GM18868 (cell line): Measurements from ENCODE around the gene TWIST2.

Experiments used
- ATAC-seq: cut with Tn5 transposase; IDR thresholded peaks from one replicate; pipeline ENCODE4 v1.9.1; 2021; ENCODE audit warnings: mild to moderate bottlenecking, moderate library complexity; ENCODE audit not compliant: unreplicated experiment

Gene TWIST2

GRCh38 chr2:238902285-238902684, 54.4 kb downstream of the TWIST2 start:
- no peak for ATAC-seq

- no peak for ATAC-seq
Observed at GRCh38 chr2:238903141-238903540, 55.3 kb downstream of the TWIST2 start.

- no peak for ATAC-seq
Observed at GRCh38 chr2:238904177-238904576, 56.3 kb downstream of the TWIST2 start.

- no peak for ATAC-seq
Observed at GRCh38 chr2:238904716-238905115, 56.8 kb downstream of the TWIST2 start.

DNA sequence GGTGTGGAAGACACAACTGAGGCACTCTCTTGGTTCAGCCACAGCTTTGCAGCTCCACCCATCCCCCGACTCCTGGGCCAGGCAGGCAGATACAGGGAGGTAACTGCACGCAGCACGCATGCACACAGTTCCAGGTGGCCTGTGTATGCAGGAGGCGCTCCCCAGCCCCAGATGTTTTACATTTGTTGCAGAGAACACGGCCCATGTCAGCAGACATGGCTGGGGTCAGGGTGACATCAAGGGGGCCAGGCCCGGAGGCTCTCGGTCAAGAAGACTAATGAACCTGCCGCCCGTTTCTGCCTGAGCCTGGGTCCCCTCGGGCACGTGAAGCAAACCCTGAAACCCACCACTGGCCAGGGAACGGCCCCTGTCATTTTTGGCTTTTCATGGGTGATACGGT, 57.3 kb downstream of the TWIST2 start:
- ATAC-seq: no peak

DNA sequence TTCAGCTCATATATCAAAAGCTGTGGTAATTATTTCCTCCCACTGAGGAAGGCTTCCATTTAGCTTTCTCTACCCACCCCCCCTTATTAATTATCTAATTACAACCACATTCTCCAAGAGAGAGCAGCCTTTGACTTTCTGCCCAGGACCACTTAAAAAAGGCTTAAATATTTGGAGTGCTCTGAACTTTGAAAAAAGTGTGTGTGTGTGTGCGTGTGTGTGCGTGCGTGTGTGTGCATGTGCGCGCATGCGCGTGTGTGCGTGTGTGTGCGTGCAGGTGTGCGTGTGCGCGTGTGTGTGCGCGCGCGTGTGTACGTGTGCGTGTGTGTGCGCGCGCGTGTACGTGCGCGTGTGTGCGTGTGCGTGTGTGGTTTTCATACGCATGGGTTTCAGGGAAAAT, 57.8 kb downstream of the TWIST2 start:
- no peak for ATAC-seq

- ATAC-seq: no peak
Observed at GRCh38 chr2:238906254-238906935, 58.5 kb downstream of the TWIST2 start.

DNA sequence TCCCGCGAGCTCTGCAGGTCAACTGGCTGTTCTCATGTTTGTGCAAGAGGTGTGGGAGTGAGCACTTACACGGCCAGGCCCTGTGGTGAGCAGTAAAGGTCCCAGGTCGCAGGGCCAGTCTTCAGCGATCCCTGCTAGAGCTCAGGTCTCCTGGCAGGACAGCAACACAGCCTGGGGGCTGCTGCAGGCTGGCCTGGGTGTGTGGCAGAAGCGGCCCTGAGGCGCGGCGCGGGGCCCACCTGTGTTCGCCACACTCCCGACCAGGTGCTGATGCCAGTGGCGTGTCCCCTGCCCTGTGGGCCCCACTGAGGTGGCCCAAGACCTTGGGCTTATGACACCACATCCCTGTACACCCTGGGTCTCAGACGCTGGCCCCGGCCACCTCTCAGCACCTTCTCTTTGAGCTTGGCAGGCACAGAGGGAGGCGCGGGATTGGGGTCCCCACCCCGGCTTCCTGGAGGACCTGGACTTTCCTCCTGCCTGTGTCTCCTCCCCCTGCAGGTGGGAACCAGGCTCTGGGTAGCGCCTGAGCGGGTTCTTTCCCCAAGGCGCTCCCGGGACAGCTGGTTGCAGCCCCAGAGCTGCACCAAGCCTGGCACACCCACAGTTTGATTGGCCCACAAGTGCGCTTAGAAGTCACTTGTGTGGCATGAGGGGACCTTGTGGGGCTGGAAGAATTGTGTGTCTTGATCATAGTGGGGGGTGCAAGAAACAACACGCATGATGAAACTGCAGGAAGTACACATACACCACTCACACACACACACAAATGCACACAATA, 59.2 kb downstream of the TWIST2 start:
- no peak for ATAC-seq

GRCh38 chr2:238907717-238908173, 59.9 kb downstream of the TWIST2 start:
- ATAC-seq: no peak

- no peak for ATAC-seq
Observed at GRCh38 chr2:238908960-238909951, 61.4 kb downstream of the TWIST2 start.

DNA sequence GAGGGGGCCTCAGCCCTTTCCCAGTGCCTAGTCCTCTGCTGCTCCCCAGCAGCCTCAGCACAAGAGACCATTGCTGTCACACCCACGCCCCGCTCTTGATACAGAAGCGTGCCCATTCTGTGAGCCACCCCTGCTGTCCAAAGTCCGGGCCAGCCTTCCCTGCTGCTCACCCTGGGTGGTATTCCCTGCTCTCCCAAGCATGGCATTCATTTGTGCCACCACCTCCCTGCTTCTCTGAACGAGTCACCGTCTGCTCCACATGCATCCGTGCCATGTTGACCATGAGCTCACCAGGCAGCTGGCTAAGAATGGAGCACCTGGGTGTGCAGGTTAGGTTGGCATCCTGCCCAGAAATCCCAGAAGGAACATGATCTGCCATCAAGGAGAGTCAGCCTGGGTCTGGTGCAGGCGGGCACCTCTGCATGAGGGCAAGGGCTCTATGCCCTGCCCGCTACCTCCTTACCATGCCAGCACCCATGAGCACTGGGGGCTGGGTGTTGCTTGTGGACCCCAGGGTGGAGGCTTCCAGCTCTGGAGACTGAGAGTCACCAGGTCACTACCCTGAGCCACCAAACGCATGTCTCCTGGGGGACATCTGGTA, 63.0 kb downstream of the TWIST2 start:
- ATAC-seq: no peak

- no peak for ATAC-seq
Observed at GRCh38 chr2:238911376-238912227, 63.7 kb downstream of the TWIST2 start.

GRCh38 chr2:238912228-238912915, 64.5 kb downstream of the TWIST2 start:
- no peak for ATAC-seq

DNA sequence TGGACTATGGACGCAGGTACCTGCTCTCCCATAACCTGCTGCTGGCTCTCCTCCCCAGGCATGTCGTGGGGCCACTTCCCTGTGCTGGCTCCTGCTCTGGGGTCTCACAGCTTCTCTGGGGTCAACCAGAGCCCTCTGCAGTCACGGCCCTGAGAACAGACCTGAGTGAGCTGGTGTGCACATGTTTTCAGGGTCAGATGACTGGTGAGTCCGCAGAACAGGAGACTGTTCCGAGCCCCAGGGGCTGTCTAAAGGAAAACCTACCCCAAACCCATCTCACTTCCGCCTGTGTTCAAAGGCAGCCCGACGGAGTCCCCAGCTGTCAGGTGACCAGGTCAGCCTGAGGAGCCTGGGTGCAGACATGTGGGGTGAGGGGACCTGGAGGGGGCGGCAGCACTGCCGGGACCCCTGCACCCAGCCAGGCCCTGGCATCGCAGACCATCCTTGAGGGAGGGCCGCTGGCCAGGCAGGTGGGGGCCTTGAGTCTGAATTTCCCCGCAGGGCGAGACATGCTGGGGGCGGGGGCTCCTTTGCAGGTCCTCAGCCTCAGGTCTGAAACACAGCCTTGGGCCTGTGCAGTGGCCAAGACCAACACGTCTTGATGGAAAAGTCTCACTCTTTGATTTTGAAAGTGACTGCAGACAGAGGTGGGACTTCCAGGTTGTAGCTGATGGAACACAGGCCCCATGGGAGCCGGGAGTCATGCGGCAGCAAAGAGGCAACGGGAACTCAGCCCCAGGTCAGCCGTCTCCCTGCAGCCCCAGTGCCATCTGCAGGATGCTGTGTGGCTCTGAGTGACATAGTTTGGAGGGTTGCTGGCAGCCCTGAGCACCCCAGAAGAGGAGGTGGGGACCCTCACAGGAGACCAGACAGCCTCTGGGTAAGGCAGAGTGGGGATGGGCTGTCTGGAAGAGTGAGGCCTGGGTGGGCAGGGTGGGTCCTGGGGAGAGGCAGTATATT, 65.3 kb downstream of the TWIST2 start:
- ATAC-seq: no peak

- no peak for ATAC-seq
Observed at GRCh38 chr2:238913931-238914647, 66.2 kb downstream of the TWIST2 start.

DNA sequence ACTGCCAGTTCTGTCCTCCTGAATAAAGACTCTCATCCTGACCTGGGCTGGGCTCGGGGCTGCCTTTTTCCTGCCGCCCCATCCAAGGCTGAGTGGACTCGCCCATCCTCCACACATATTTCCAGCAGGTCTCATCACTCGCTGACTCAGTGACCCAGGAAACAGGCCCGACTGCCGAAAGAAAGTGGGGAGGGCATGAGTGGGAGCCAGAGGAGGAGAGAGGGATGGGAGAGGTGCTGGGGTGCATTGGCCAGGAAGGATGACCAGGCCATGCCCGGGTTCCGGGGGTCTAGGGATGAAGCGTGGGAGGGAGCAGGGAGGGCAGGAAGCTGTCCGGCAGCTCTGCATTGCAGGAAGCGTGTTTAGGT, 66.7 kb downstream of the TWIST2 start:
- ATAC-seq: no peak

DNA sequence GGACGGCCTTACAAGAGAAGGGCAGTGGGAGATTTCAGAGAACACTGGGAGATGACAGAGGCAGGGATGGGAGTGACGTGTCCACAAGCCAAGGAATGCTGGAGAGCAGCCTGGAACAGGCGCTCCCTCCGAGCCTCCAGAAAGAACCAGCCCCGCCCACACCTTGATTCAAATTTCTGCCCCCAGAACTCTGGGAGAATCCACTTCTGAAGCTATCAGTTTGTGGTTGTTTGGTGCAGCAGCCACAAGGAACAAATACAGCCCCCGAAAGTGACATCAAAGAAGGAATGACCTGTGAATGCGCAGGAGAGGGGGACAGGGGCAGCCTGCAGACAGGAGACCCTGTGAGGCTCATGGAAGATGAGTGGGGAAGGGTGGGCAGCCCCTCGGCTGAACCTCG, 67.3 kb downstream of the TWIST2 start:
- no peak for ATAC-seq

DNA sequence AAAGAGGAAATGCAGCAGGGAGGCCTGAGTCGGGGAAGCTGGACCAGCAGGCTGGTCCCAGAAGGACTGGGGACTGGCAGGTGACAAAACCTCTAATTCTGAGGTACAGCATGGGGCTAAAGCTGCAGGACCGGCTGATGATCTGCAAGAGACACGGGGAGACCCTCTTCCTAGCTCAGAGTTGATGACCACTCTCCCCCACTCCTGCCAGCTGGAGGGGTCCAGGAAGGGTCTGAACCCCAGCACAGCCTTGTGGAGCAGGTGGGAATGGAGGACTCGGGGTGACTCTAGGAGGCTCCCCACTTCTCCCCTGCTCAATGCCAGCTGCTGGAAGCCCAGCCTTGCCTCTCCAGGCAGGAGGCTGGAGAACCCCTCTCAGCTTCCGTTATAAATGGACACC, 67.7 kb downstream of the TWIST2 start:
- ATAC-seq: no peak
